Measurements from ENCODE around the gene C1orf216. TPM values are rescaled to one million over a fixed set of nuclear protein-coding genes. Genes with fewer than 3 reads are reported as not detected.

Gene C1orf216
- total RNA-seq, 1 experiment from 2014 or later = 18.0 TPM

Other genes starting within 250 kb of the C1orf216 start
- 25.5 and 31.1 TPM in 2 replicates for gene KIAA0319L, start 161.5 kb downstream of the C1orf216 start, total RNA-seq (2014; rRNA removed; shearing (Covaris generic))
- 19.2 and 28.3 TPM in 2 replicates for gene NCDN, start 161.1 kb downstream of the C1orf216 start, total RNA-seq (2014; rRNA removed; shearing (Covaris generic))
- gene TFAP2E, start 145.6 kb downstream of the C1orf216 start, total RNA-seq (2014; rRNA removed; shearing (Covaris generic)) = not detected in 2 replicates
- gene PSMB2, start 77.4 kb downstream of the C1orf216 start, total RNA-seq (2014; rRNA removed; shearing (Covaris generic)) = 99.8 and 124 TPM in 2 replicates
- 14.3 and 25.1 TPM in 2 replicates for gene CLSPN, start 51.1 kb upstream of the C1orf216 start, total RNA-seq (2014; rRNA removed; shearing (Covaris generic))
- gene AGO4, start 89.1 kb upstream of the C1orf216 start, total RNA-seq (2014; rRNA removed; shearing (Covaris generic)) = 3.8 and 7.0 TPM in 2 replicates
- 6.7 and 11.2 TPM in 2 replicates for gene AGO1, start 164.3 kb upstream of the C1orf216 start, total RNA-seq (2014; rRNA removed; shearing (Covaris generic))
- 10.5 and 36.9 TPM in 2 replicates for gene AGO3, start 212.2 kb upstream of the C1orf216 start, total RNA-seq (2014; rRNA removed; shearing (Covaris generic))

All from G401 (cell line).